Measurements from ENCODE around the gene WDTC1.

WDTC1 gene

DNA sequence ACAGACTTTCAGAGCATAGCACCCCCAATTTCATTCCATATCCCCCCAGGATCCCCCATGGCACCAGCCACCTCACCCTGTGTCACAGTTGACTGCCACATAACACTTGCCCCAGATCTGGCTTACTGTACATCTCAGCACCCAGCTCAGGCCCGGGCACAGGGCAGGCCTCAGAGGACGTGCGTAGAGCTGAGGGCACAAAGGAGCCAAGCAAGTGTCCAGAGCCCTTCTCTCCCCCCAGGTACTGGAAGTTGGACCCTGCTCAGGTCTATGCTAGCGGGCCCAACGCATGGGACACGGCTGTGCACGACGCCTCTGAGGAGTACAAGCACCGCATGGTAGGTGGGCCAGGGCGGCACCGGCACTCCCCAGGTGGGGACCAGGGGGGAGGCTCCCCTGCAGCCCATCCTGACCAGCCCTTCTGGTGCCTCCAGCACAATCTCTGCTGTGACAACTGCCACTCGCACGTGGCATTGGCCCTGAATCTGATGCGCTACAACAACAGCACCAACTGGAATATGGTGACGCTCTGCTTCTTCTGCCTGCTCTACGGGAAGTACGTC, 99.4 kb downstream of the WDTC1 start:
- no peak for DNase-seq (ENCODE audit: low read depth in 2 of 3, low spot score in 2 of 3)

DNA sequence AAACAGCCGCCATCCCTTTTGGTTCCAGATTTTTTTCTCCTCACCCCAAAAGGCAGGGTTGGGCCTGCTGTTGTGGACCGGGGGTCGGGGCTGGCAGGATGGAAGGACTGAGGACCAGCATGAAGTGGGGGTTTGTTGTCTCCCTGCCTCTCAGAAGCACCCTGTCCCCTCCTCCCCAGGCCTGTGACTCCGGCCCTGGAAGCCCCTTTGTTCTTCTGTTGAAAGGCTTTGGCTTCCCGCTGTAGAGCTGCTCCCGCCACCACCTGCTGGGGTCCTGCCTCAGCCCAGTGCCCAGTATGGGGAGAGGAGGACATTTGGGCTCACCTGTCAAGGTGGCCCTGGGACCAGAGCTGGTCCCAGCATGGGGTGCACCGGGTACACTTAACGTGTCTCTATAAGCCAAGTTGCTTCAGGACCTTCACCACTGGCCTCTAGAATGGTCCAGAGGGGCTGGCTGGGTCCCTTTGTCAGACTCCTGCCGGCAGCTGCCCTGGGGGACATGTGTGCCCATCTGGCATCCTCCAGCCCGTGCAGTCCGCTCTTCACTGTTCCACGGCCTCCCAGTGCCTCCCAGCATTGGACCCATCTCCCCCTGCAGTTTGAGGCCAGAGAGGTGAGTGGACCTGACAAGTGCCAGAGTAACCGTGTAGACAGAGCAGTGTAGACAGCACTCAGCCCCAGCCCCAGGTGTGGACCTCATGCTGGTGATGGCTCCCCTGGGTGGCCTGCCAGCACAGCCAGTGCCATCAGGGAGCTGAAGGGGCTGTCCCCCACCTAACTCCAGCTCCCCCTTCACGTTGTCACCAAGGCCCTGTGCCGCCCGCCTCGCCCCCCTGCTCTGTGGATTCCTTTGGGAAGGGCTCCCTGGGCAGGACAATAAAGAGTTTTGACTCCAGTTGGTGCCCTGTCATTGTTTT, 101.3 kb downstream of the WDTC1 start:
- no peak for DNase-seq (ENCODE audit: low read depth in 2 of 3, low spot score in 2 of 3)

DNA sequence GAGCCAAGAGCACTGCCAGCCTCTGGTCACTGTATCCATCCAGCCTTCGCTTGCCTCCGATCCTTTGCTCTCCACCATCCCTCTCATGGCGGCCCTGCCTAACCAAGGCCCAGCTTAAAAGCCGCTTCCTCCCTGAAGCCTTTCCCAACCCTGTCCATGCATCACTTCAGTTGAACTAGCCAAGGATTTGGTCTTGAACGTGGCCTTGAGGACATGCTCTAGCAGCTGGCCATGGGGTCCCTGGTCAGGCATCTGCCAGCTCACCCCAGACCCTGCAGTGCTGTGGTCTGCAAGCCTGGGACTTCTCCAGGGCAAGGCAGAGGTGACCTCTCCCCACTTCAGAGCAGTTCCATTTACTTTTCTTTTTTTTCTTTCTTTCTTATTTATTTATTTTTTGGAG, 102.3 kb downstream of the WDTC1 start:
- no peak for DNase-seq (ENCODE audit: low read depth in 2 of 3, low spot score in 2 of 3)

DNA sequence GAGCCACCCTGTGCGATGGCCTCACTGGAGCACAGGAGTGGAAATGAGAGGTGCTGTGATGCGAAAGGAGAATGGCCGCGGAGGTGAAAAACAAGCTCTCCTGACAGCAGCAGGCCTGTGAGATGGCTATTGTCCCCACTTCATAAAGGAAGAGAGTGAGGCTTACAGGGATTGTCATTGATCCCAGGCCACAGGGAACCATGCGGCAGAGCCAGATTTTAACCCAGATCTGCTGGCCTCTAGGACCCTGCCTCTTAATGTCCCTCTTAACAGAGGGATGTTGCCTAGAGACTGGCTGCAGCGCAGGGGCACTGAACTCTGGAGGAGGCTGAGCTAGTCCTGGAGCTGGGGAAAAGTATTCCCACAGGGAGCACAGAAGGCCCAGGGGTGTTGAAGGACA, 104.3 kb downstream of the WDTC1 start:
- DNase-seq (ENCODE audit: low read depth in 2 of 3, low spot score in 2 of 3): no peak

DNA sequence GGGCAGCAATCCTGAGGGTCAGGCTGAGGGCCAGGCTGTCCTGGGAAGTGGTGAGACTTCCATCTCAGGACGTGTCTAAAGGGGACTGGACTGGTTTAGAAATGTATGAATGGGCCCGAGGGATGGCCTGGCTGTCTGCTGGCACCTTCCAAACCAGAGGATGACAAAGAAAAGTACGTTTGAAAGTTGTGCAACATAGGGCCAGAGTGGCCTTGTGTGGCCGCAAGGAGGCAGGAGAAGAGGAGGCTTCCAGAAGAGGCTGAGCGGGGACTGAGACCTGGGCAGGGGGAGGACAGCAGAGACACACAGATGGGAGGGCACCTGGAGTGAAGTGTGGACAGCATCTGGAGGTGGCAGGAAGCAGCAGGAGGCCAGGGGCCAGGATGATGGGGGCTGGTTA, 104.8 kb downstream of the WDTC1 start:
- DNase-seq (ENCODE audit: low read depth in 2 of 3, low spot score in 2 of 3): no peak

DNA sequence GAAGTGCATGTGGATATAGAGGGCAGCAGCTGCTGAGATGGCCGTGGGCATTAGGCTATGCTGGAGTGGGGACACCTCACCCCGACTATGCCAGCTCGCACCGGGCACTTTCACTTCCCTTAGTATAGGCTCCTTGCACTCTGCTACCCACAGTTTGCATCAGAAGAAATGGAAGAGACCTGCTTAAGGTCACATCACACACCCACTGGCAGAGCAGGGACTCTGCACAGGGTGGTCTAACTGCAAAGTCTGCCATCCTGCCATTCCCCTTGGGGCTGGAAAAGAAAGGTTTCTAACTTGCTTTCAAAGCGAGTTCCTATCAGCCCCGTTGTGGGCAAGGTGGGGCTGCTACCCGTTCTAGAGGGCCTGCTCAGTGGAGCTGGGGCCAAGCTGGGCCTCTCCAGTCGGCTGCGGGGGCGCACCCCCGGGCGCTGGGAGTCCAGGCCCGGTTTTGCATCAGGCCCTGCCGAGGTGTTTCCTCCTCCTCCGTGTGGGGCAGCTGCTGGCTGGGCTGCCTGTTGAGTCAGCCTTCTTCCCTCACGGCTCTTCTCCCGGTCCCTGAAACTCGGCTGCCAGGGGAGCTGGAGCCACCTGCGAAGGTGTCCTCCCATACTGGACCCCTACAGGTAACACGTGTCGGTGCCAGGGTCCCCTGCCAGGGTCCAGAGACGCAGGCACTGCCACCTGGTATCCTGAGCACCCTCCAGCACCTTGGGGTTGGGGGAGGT, 107.3 kb downstream of the WDTC1 start, which contains the start of gene SYTL1:
Gene SYTL1 (plus strand): TSS at position 498 of the 728 bp plus-strand sequence. CDS start 3,313 bp downstream, outside the sequence.
- DNase-seq (ENCODE audit: low read depth in 2 of 3, low spot score in 2 of 3): peak in 1 of 3 experiments; percentile 52

DNA sequence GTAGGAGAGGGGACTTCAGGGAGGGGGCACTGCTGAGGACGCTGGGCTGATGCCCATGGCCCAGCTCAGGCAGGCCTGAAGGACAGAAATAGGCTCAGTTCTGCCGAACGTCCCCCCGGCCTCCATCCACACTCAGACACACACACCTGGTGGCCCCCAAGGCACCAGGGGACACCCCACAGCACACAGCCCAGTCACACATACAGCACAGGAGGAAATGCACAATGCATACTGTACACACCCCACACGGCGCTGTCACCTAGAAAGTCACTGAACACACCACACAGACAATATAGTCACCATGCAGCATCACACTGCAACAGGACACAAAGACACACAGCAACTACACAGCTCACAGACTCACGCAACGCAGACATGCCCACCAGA, 108.0 kb downstream of the WDTC1 start:
- DNase-seq (ENCODE audit: low read depth in 2 of 3, low spot score in 2 of 3): no peak

DNA sequence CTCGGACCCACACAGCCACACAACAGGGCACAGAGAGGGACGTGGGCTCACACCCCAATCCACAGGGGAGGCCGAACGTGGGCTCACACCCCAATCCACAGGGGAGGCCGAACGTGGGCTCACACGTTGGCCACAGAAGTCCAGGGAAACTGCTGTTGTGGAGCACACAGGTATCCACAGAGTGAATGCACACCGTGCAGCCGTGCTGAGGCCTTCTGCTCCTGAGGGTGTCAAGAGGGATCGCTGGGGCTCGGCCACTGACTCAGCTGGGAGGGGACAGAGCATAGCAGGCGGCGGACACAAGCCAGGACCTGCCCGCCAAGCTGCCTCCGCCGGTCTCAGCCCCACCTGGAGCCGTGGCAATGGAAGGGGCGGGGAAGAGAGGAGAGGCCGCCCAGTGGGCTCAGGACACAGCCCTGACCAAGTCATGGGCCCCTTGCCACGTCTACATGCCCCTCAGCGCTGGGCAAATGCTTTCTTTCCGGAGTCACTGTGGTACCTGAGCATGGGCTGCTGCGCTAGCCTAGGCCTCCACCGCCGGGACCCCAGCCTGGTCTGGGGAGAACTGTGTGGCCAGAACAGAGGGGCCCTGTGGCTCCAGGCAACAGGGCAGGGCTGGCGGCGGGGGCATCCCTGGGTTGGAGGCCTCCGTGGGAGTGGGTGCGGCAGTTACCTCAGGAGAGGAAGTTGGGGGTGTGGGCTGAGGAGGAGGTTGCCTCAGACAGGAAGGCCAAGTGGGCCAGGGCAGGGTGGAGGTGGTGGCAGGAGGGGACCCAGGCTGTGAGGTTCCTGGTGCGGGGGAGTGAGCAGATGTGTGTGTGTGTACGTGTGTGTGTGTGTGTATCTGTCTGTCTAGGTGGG, 108.6 kb downstream of the WDTC1 start:
- DNase-seq (ENCODE audit: low read depth in 2 of 3, low spot score in 2 of 3): no peak

DNA sequence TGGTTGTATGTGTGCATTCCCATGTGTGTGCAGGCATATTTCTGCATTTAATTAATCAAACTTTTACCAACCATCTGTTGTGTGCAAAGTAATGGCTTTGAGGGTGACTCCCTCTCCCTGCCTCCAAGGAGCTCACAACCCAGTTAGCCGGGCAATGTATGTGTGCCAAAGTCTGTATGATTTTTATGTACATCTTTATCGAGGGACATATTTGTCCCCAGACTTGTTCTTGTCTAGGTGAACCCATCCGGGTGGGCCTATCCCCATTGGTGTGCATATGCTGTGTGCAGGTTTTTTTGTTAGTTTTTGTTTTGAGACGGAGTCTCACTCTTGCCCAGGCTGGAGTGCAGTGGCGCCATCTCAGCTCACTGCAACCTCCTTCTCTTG, 109.2 kb downstream of the WDTC1 start:
- no peak for DNase-seq (ENCODE audit: low read depth in 2 of 3, low spot score in 2 of 3)

DNA sequence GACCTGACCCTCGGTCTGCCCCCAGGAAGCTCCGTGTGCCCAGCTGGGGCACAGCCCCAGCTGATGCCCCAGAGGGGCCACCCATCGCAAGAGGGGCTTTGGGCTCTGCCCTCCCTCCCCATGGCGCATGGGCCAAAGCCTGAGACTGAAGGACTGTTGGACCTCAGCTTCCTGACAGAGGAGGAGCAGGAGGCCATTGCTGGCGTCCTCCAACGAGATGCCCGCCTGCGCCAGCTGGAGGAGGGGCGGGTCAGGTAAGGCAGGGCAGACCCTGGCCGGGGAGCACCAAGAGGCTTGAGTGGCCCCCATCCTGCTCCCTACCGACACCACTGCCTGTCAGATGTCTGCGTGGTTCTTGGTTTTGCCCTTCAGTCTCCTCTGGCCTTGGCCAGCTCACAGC, 110.8 kb downstream of the WDTC1 start:
- no peak for DNase-seq (ENCODE audit: low read depth in 2 of 3, low spot score in 2 of 3)

DNA sequence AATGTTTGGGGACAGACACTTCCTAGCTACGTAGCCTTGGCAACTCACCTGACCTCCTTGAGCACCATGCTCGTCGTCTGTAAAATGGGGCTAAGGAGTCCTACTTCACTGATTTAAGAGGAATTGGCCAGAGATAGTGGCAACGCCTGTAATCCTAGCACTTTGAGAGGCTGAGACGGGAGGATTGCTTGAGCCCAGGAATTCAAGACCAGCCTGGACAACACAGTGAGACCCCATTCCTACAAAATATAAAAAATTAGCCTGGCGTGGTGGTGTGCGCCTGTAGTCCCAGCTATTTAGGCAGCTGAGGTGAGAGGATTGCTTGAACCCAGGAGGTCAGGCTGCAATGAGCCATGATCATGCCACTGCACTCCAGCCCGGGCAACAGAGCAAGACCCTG, 111.9 kb downstream of the WDTC1 start:
- DNase-seq (ENCODE audit: low read depth in 2 of 3, low spot score in 2 of 3): no peak

DNA sequence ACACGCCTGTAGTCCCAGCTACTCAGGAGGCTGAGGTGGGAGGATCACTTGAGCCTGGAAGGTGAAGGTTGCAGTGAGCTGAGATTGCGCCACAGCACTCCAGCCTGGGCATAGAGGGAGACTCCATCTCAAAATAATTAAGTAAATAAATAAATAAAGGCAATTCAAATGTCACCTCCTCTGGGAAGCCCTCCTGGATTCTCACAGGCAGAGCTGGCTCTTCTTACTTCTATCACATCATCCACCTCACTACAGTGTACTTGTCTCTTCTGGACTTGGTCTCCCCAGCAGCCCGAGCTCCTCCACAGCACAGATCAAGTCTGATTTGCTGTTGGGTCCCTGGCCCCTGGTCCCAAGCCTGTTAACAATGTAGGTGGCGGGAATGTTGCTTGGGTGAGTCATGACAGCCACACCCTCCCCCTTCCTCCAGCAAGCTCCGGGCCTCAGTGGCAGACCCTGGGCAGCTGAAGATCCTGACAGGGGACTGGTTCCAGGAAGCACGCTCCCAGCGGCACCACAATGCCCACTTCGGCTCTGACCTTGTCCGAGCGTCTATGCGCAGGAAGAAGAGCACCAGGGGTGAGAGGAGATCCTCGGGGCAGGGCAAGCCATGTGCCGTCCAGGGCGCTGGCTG, 112.7 kb downstream of the WDTC1 start:
- DNase-seq (ENCODE audit: low read depth in 2 of 3, low spot score in 2 of 3): no peak

DNA sequence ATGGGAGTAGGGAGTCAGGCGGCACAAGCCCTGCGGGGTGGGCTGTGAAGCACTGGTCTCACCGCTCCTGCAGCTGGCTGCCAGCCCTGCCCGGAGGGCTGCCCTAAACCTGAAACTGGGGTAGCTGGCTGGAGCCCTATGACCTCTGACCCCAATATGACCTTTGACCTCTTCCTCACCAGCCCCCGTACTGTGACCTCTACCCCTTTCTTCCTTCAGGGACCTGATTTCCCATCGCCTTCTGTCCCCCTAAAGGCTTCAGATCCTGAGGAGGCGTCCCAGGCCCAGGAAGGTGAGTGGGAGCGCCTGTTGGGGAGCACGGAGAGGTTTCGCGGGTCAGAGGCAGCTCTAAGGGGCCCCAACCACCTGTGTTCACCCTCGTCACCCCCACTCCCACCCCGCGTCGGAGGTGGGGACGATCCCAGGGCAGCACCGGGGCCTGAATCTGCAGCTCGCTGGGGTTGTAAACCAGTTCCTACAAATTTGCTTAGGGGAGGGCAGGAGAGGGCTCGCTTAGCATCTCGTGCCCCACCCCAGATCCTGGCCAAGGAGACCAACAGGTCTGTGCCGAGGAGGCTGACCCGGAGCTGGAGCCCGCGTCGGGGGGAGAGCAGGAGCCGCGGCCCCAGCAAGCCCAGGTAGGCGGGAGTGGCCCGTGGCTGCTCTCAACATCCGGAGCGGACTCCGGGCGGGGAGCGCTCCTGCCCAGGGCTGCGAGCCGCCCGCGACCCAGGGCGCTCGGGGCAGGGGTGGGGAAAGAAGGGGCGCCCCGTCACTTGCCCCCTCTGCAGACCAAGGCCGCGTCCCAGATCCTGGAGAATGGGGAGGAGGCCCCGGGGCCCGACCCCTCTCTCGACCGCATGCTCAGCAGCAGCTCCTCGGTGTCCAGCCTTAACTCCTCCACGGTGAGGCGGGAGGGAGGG, 114.7 kb downstream of the WDTC1 start:
- no peak for DNase-seq (ENCODE audit: low read depth in 2 of 3, low spot score in 2 of 3)

DNA sequence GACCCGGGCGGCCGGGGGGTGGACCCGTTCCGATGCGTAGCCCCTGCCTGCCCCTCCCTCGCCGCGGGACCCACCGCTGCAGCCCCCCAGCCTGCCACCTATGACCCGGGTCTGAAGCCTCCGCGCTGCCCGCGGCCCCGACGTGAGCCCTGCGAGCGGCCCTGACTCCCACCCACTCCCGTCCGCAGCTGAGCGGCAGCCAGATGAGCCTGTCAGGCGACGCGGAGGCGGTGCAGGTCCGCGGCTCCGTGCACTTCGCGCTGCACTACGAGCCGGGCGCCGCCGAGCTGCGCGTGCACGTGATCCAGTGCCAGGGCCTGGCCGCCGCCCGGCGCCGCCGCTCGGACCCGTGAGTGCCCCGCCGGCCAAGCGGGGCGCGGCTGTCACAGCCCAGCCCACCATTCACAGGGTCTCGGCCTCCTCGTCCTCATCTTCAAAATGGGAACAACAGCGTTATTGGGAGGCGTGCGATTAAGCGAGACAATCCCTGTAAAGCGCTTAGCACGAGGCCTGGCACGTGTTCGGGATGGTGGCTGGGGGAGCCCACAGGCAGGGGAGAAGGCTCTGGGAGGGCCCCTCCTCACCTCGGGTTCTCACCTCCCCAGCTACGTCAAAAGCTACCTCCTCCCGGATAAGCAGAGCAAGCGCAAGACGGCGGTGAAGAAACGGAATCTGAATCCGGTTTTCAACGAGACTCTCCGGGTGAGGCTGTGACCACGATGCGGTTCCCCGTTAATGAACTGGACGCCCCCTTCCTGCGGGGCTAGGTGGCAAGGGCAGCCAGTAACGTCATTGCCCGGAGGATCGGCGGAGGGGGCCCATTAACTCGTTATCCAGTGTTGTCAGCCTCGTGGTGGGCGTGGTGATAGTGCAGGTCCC, 115.6 kb downstream of the WDTC1 start:
- no peak for DNase-seq (ENCODE audit: low read depth in 2 of 3, low spot score in 2 of 3)

DNA sequence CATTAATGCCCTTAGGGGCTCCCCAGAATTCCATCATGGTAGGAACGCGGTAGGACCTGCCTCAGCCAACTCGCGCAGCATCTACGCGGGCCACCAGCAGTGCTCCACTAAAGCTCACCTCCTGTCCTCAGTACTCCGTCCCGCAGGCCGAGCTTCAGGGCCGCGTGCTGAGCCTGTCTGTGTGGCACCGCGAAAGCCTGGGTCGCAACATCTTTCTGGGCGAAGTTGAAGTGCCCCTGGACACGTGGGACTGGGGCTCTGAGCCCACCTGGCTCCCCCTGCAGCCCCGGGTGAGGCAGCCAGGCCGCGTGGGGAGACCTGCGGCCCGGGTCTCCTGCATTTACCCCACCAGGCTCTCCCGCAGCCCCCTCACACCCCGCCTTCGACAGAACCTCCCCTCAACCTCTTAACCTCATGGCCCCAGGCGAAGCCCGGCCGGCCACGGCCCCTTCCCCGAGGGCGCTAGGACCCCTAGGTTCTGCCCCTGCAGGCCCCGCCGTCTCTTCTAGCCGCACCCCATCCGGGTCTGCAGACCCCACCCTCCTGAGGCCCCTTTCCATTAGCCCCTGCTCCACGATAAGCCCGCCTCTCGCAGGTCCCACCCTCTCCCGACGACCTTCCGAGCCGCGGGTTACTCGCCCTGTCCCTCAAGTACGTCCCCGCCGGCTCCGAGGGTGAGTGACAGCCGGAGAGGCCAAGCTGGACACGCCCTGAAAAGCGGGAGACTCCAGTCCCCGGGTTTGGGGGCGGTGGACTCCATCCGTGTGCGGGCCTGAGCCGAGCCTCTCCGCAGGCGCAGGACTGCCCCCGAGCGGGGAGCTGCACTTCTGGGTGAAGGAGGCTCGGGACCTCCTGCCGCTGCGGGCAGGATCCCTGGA, 116.5 kb downstream of the WDTC1 start:
- DNase-seq (ENCODE audit: low read depth in 2 of 3, low spot score in 2 of 3): no peak

DNA sequence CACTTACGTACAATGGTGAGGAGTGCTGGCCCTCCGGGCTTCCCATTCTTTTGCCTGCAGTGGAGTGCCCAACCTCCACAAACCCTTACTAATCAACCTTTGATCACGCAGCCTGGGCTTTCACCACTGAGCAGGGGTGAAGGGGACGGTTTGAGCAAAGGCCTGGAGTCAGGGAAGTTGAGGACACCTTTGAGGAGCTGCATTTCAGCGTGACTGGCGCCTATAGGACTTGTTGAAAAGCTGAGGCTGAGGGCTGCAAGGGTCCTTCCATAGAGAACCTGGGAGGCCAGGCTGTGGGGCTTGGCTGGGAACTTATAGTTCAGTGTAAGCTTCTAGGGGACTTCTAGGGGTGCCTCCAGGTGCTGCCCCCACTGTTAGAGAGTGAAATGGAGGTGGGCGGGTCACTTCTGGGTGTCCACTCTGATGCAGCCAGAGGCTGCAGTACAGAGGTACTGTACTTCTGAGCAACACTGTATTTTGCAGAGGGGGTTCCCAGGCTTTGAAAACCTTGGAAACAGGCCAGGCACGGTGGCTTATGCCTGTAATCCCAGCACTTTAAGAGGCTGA, 117.2 kb downstream of the WDTC1 start:
- no peak for DNase-seq (ENCODE audit: low read depth in 2 of 3, low spot score in 2 of 3)

DNA sequence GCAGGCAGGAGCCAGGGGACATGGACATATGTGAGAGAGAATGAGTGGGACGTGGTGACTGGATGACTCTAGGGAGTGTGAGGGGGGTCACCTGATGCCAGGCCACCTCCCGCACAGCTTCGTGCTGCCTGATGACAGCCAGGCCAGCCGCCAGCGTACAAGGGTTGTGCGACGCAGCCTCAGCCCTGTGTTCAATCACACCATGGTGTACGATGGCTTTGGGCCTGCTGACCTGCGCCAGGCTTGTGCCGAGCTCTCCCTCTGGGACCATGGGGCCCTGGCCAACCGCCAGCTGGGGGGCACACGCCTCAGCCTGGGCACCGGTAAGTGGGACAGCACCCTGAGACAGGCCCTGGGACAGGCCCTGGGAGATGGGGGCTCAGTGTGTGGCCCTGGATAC, 118.7 kb downstream of the WDTC1 start:
- DNase-seq (ENCODE audit: low read depth in 2 of 3, low spot score in 2 of 3): no peak

All from activated CD8-positive, alpha-beta memory T cell treated with anti-CD3 and anti-CD28 coated beads for 48 hours (primary cell).